ENCODE results near the gene NEU4.

The NEU4 gene

GRCh38 chr2:241865416-241865956 lies 56.5 kb downstream of the NEU4 start:
- CTCF ChIA-PET: no interaction called here
- no peak for DNase-seq (ENCODE audit: extremely low spot score)
- POLR2A ChIA-PET: no interaction called here
- no peak for TF ChIP-seq CTBP1 (IDR thresholded peaks at IDR 0.05; ENCODE audit: borderline replicate concordance)

GRCh38 chr2:241865957-241866789 lies 57.2 kb downstream of the NEU4 start:
- no peak for TF ChIP-seq SUZ12 (IDR thresholded peaks at IDR 0.05)
- no peak for TF ChIP-seq FOXK2 (IDR thresholded peaks at IDR 0.05)
- no peak for TF ChIP-seq FOXM1 (IDR thresholded peaks at IDR 0.05; ENCODE audit: borderline replicate concordance)
- TF ChIP-seq PKNOX1 (IDR thresholded peaks at IDR 0.05): peak; percentile 44; the same call in 1 of the 2 replicates
- no peak for TF ChIP-seq ELF4 (IDR thresholded peaks at IDR 0.05)
- TF ChIP-seq NFRKB (IDR thresholded peaks at IDR 0.05): no peak
- POLR2A ChIA-PET: no interaction called here
- no peak for DNase-seq (ENCODE audit: extremely low spot score)
- CTCF ChIA-PET: no interaction called here

All from HEK293T (cell line).